Esophagus squamous epithelium (tissue), 5 donors: Measurements from ENCODE around the gene TRIM33. TPM values are rescaled to one million over a fixed set of nuclear protein-coding genes. Genes with fewer than 3 reads are reported as not detected.

ENCODE experiments used
- DNase-seq: peaks from one replicate; lab custom pipeline; 2025; lab: John Stamatoyannopoulos, UW
- H3K27ac ChIP-seq, 4 donors: fragments of 200-600 bp; sonication (generic); one replicate each; pipeline ENCODE4 v1.5.1; 2016 to 2019; ENCODE audit warnings: mild to moderate bottlenecking in 1 of 4
- H3K27me3 ChIP-seq, 4 donors: fragments of 200-600 bp; sonication (generic); 1 replicate in 3 of 4; 2 replicates in 1 of 4; pipeline versions ENCODE4 v1.5.1 to v1.6.0; 2017 to 2021; ENCODE audit warnings: antibody characterized with exemption in 1 of 4
- H3K36me3 ChIP-seq, 3 donors: fragments of 200-600 bp; sonication (generic); one replicate each; pipeline ENCODE4 v1.5.1; 2016 to 2019
- H3K4me1 ChIP-seq, 3 donors: fragments of 200-600 bp; sonication (generic); one replicate each; pipeline ENCODE4 v1.5.1; 2017 to 2019
- H3K4me3 ChIP-seq, 4 donors: fragments of 200-600 bp; sonication (generic); 1 replicate in 3 of 4; 2 replicates in 1 of 4; pipeline ENCODE4 v1.5.1; 2016 to 2019; ENCODE audit warnings: mild to moderate bottlenecking in 2 of 4, moderate library complexity in 1 of 4
- H3K9me3 ChIP-seq, 3 donors: fragments of 200-600 bp; sonication (generic); one replicate each; pipeline ENCODE4 v1.5.1; 2016 to 2019
- POLR2A ChIP-seq, 4 donors: fragments of 450-650 bp; IDR thresholded peaks; one replicate each; pipeline ENCODE4 v1.6.1; 2017; ENCODE audit warnings: antibody characterized with exemption in 4 of 4, mild to moderate bottlenecking in 4 of 4, moderate library complexity in 3 of 4
- WGBS, 2 donors: methylation state at CpG; one replicate each; pipeline ENCODE4 v1.1.5; 2018; 5-methylcytosine and 5-hydroxymethylcytosine counted together
- intact Hi-C: fragments of 100-400 bp; cut with DNase I; formaldehyde crosslinking; loops from one replicate; pipeline ENCODE4 v1.15.0; 2022
- total RNA-seq, 4 donors: library from RNA; depleted of rRNA; stranded (reverse); fragments of >200 nt; gene quantifications; one replicate each; pipeline ENCODE4 v1.1.0, GENCODE V29; 2016
- TF ChIP-seq, protein P1 (sequence below), 6 experiments: fragments of 450-650 bp in 4 of 6; fragments of 200-600 bp in 2 of 6; sonication (generic) in 2 of 6; IDR thresholded peaks; one replicate each; pipeline ENCODE4 v1.5.1; 2016 to 2019; ENCODE audit warnings: antibody characterized with exemption in 6 of 6, mild to moderate bottlenecking in 4 of 6, moderate library complexity in 4 of 6
- donor health status: DM: yes; HTN: yes; CAD: no.

TRIM33 gene
- total RNA-seq, 4 donors from 2014 or later, result 19.1 to 38.7 (median 25.4) TPM

DNA sequence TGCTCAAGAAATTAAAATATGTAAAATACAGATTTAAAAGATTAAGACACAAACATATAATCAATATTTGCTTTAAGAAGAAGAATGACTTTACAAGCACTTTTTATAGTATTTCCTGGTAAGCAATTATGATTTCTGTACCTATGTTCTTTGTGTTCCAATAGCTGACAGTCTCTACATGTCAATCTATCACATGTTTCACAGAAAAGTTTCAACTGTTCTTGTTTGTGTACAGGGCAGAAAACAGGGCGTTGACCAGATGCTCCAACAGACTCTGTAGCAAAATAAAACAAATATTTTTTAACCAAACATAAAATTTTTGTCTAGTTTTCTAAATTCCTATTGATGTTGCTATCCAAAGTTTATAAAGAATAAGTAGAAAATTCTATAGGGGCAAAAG, 48.0 kb downstream of the TRIM33 start:
- H3K27ac ChIP-seq, result no peak overlapping the region
- H3K4me3 ChIP-seq, result no peak overlapping the region
- peaks cover 0 to 36% (median 3%) of the 10 kb centered on the region in 3 donors for H3K4me1 ChIP-seq
- TF ChIP-seq POLR2A (IDR thresholded peaks at IDR 0.05), result no peak
- TF ChIP-seq, protein P1, sequence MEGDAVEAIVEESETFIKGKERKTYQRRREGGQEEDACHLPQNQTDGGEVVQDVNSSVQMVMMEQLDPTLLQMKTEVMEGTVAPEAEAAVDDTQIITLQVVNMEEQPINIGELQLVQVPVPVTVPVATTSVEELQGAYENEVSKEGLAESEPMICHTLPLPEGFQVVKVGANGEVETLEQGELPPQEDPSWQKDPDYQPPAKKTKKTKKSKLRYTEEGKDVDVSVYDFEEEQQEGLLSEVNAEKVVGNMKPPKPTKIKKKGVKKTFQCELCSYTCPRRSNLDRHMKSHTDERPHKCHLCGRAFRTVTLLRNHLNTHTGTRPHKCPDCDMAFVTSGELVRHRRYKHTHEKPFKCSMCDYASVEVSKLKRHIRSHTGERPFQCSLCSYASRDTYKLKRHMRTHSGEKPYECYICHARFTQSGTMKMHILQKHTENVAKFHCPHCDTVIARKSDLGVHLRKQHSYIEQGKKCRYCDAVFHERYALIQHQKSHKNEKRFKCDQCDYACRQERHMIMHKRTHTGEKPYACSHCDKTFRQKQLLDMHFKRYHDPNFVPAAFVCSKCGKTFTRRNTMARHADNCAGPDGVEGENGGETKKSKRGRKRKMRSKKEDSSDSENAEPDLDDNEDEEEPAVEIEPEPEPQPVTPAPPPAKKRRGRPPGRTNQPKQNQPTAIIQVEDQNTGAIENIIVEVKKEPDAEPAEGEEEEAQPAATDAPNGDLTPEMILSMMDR (IDR thresholded peaks at IDR 0.05), result no peak
- intact Hi-C loops, result no loop called here
- no peak for DNase-seq
- WGBS, 2 donors, result 96 to 100% methylated on average over 1 of the region's 1 CpG
- no peaks in the 10 kb centered on the region for H3K9me3 ChIP-seq
- H3K36me3 ChIP-seq, result peaks cover 0 to 43% (median 0%) of the 10 kb centered on the region in 3 donors
- no peaks in the 10 kb centered on the region for H3K27me3 ChIP-seq

DNA sequence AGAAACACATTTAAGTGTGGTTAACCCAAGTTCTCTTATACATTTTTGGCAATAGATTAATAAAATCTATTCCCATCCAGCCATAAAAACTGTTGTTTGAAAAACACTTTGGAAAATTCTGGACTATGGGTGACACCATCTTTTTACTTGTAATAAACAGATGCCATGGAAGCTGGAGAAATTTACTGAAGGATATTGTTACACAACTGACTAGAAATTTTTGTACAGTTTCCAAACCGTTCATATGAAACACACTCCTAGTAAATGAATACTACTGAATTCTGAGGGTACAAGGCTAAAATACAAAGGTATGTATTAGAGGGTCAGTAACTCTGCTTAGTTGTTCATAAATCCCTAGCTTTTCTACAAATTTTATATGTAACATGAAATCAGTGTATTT, 48.7 kb downstream of the TRIM33 start:
- Histone ChIP-seq H3K4me1 (peaks cover 0 to 30% (median 0%) of the 10 kb centered on the region in 3 donors), H3K4me3 (no peak overlapping the region)
- 92 to 93% methylated on average over 1 of the region's 1 CpG for WGBS, 2 donors

DNA sequence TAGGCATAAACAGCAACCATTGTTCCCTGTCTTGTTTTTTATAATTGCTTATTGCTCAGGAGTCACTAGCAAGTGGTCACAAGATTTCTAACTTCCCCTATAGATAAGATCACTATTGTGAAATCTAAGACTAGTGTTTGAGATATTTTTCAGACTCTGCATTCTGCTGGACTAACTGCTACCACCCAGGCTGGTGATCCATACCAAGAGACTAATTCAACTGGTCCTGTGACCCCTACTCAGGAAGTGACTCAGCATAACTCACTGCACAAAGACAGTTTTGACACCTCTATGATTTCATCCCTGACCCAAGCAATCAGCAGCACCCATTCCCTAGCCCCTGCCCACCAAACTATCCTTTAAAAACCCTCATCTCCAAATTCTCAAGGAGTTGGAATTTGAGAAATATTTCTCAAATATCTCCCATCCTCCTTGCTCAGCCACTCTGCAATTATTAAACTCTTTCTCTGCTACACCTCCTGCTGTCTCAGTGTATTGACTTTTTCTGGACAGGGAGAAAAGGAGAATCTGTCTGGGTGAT, 52.7 kb downstream of the TRIM33 start:
- Histone ChIP-seq H3K4me3 (no peak overlapping the region), H3K9me3 (no peaks in the 10 kb centered on the region), H3K36me3 (peaks cover 0 to 87% (median 4%) of the 10 kb centered on the region in 3 donors), H3K27ac (peak overlapping the region in 2 of 4 donors; percentile 3 to 13), H3K27me3 (no peaks in the 10 kb centered on the region), H3K4me1 (peaks cover 0 to 6% (median 0%) of the 10 kb centered on the region in 3 donors)
- DNase-seq, result no peak
- TF ChIP-seq, protein P1 (IDR thresholded peaks at IDR 0.05), result no peak
- no peak for TF ChIP-seq POLR2A (IDR thresholded peaks at IDR 0.05)
- intact Hi-C loops, result no loop called here

More for the DNA sequence above, 48.7 kb downstream of the TRIM33 start:
- Histone ChIP-seq H3K36me3 (peaks cover 0 to 47% (median 0%) of the 10 kb centered on the region in 3 donors), H3K27ac (no peak overlapping the region), H3K9me3 (no peaks in the 10 kb centered on the region), H3K27me3 (no peaks in the 10 kb centered on the region)
- intact Hi-C loops, result no loop called here
- TF ChIP-seq, protein P1 (IDR thresholded peaks at IDR 0.05), result no peak
- TF ChIP-seq POLR2A (IDR thresholded peaks at IDR 0.05), result no peak
- DNase-seq, result no peak

DNA sequence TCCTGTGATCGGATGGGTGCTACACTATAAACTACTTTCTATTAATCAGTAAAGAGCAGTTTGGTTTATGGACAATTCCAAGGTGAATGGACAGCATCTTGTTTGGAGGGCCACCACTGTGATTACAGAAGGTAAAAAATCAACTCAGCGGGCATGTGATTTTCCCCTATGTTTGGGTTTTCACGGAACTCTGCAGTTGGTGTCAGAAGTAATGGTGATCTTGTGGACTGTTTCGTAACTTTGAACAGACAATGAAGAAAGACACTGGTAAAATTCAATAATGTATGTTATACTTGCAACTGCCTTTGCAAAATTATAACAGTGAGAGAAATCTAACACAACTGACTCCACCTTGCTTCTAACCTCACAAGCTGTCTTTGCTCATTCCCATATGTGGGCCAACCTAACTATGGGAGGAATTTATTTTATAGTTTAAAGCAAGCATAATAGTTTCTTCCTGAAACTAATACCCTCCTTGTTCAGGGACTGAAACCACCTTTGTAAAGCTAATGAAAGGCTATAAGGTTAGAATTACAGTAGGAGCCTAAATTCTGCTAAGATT, 53.2 kb downstream of the TRIM33 start:
- no peak for DNase-seq
- Histone ChIP-seq H3K4me1 (peaks cover 0 to 6% (median 0%) of the 10 kb centered on the region in 3 donors), H3K9me3 (no peaks in the 10 kb centered on the region), H3K4me3 (no peak overlapping the region), H3K27me3 (no peaks in the 10 kb centered on the region), H3K27ac (peak overlapping the region in 2 of 4 donors; percentile 3 to 13), H3K36me3 (peaks cover 0 to 92% (median 4%) of the 10 kb centered on the region in 3 donors)
- TF ChIP-seq, protein P1 (IDR thresholded peaks at IDR 0.05), result no peak
- no peak for TF ChIP-seq POLR2A (IDR thresholded peaks at IDR 0.05)
- WGBS, 2 donors, result 77 to 92% methylated on average over 4 of the region's 4 CpGs
- intact Hi-C loops, result no loop called here

DNA sequence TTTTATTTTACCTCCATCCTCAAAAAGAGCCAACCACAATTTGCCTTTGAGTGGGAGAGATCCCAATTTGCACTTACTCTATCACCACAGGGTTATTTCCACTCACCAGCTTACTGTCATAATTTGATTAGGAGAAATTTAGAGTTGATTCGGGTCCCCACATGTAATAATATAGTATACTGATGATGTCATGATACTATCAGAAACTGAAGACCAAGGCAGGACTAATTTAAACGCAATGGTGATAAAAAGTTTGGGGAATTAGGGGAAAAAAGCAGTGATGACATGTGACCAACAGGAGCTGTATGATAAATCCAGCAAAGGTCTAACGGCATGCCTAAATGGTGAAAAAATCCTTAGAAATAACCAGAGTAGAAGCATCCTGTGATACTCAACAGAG, 54.4 kb downstream of the TRIM33 start:
- Histone ChIP-seq H3K4me3 (no peak overlapping the region), H3K9me3 (no peaks in the 10 kb centered on the region), H3K27me3 (no peaks in the 10 kb centered on the region), H3K4me1 (peaks cover 0 to 6% (median 0%) of the 10 kb centered on the region in 3 donors), H3K36me3 (peaks cover 0 to 95% (median 4%) of the 10 kb centered on the region in 3 donors), H3K27ac (no peak overlapping the region)
- WGBS, 2 donors, result 94 to 96% methylated on average over 3 of the region's 3 CpGs
- intact Hi-C loops, result no loop called here
- no peak for DNase-seq
- TF ChIP-seq, protein P1 (IDR thresholded peaks at IDR 0.05), result no peak
- no peak for TF ChIP-seq POLR2A (IDR thresholded peaks at IDR 0.05)
